SK-N-SH (cell line): ENCODE measurements around the gene PDE2A. TPM values are rescaled to one million over a fixed set of nuclear protein-coding genes. Genes with fewer than 3 reads are reported as not detected.
A peak's percentile ranks its signal among the peaks of the same experiment; 100 is the strongest.

Source experiments
- CTCF ChIA-PET: fragments of 300-600, 350-600 bp; formaldehyde crosslinking; extraction: SDS; loops from one replicate; lab custom pipeline; 2021; lab: Yijun Ruan, JAX
- POLR2A ChIA-PET: fragments of 350-600 bp; sonication (Branson Sonifier 250); formaldehyde crosslinking; extraction: SDS; loops from one replicate; lab custom pipeline; 2020; ENCODE audit warnings: antibody characterized with exemption, inconsistent platforms; lab: Yijun Ruan, JAX
- DNase-seq: peaks from one replicate; pipeline ENCODE4 v3.0.0; 2012
- H2AFZ ChIP-seq: fragments of 200-600 bp; sonication (generic); 2 replicates; pipeline ENCODE4 v1.8.1; 2016; ENCODE audit warnings: antibody characterized with exemption, mild to moderate bottlenecking, low read depth
- H3F3A ChIP-seq: fragments of 200-600 bp; sonication (generic); replicated peaks from 2 replicates; pipeline ENCODE3; 2016; ENCODE audit warnings: antibody characterized with exemption, mild to moderate bottlenecking; ENCODE audit not compliant: insufficient read depth
- H3K27ac ChIP-seq, 2 experiments: fragments of 200-500 bp in 1 of 2; fragments of 200-600 bp in 1 of 2; sonication (Bioruptor generic) in 1 of 2; sonication (generic), shearing (Covaris generic) in 1 of 2; 2 replicates each; pipeline versions ENCODE4 v1.5.1 to v1.6.1; 2014 to 2016; ENCODE audit warnings: low read depth in 2 of 2, inconsistent platforms in 1 of 2, low read length in 1 of 2, mild to moderate bottlenecking in 1 of 2, mixed read lengths in 1 of 2
- H3K27me3 ChIP-seq: fragments of 200-600 bp; sonication (generic), shearing (Covaris generic); 2 replicates; pipeline ENCODE4 v1.6.1; 2016; ENCODE audit warnings: mixed run types; ENCODE audit not compliant: insufficient read depth
- H3K36me3 ChIP-seq, 2 experiments: fragments of 200-500 bp in 1 of 2; fragments of 200-600 bp in 1 of 2; sonication (Bioruptor generic) in 1 of 2; sonication (generic) in 1 of 2; replicated peaks in 1 of 2; 2 replicates each; pipeline versions ENCODE3 to v1.5.1; 2014 to 2016; ENCODE audit warnings: low read length in 1 of 2, mild to moderate bottlenecking in 1 of 2; ENCODE audit not compliant: insufficient read depth in 2 of 2, control insufficient read depth in 1 of 2
- H3K4me1 ChIP-seq, 2 experiments: fragments of 200-500 bp in 1 of 2; fragments of 200-600 bp in 1 of 2; sonication (Bioruptor generic) in 1 of 2; sonication (generic), shearing (Covaris generic) in 1 of 2; 2 replicates each; pipeline versions ENCODE4 v1.5.1 to v1.6.1; 2014 to 2016; ENCODE audit warnings: low read depth in 1 of 2, low read length in 1 of 2, mixed run types in 1 of 2; ENCODE audit not compliant: insufficient read depth in 2 of 2, control insufficient read depth in 1 of 2
- H3K4me2 ChIP-seq: fragments of 200-600 bp; sonication (generic), shearing (Covaris generic); 2 replicates; pipeline ENCODE4 v1.6.1; 2017; ENCODE audit warnings: mixed run types
- H3K4me3 ChIP-seq, 2 experiments: fragments of 200-500 bp in 1 of 2; fragments of 200-600 bp in 1 of 2; sonication (Bioruptor generic) in 1 of 2; sonication (generic), shearing (Covaris generic) in 1 of 2; 2 replicates each; pipeline versions ENCODE4 v1.5.1 to v1.8.1; 2014 to 2016; ENCODE audit warnings: low read depth in 2 of 2, inconsistent platforms in 1 of 2, low read length in 1 of 2, mild to moderate bottlenecking in 1 of 2, mixed read lengths in 1 of 2, moderate library complexity in 1 of 2
- H3K79me2 ChIP-seq: fragments of 200-600 bp; sonication (generic); 2 replicates; pipeline ENCODE4 v1.8.1; 2017; ENCODE audit warnings: mild to moderate bottlenecking; ENCODE audit not compliant: insufficient read depth
- H3K9ac ChIP-seq: fragments of 200-600 bp; sonication (generic); 2 replicates; pipeline ENCODE4 v1.6.1; 2017; ENCODE audit warnings: mixed run types
- H3K9me2 ChIP-seq: fragments of 200-600 bp; sonication (generic); 2 replicates; pipeline ENCODE4 v1.6.1; 2017; ENCODE audit warnings: mixed run types
- H3K9me3 ChIP-seq: fragments of 200-600 bp; sonication (generic); 2 replicates; pipeline ENCODE4 v1.6.1; 2017; ENCODE audit warnings: mixed run types, mild to moderate bottlenecking, moderate library complexity
- H4K20me1 ChIP-seq: fragments of 200-600 bp; sonication (generic); 2 replicates; pipeline ENCODE4 v1.6.1; 2017; ENCODE audit warnings: mild to moderate bottlenecking, mixed run types; ENCODE audit not compliant: insufficient read depth
- CTCF ChIP-seq: fragments of 200-600 bp; sonication (generic); IDR thresholded peaks from 2 replicates; pipeline ENCODE4 v1.6.1; 2017; ENCODE audit warnings: antibody characterized with exemption, mild to moderate bottlenecking, moderate library complexity
- EP300 ChIP-seq, 2 experiments: IDR thresholded peaks; 2 replicates each; pipeline versions ENCODE4 v1.4.0 to v1.6.1; 2012; ENCODE audit warnings: borderline replicate concordance in 1 of 2, low read depth in 1 of 2, low read length in 1 of 2
- GATA2 ChIP-seq: sonication (generic); formaldehyde crosslinking; IDR thresholded peaks from 2 replicates; pipeline ENCODE4 v1.5.0; 2020; ENCODE audit warnings: mild to moderate bottlenecking, missing genetic modification reagents
- JUND ChIP-seq: IDR thresholded peaks from 2 replicates; pipeline ENCODE4 v1.4.0; 2012
- NFIC ChIP-seq: IDR thresholded peaks from 2 replicates; pipeline ENCODE4 v1.4.0; 2012; ENCODE audit warnings: borderline replicate concordance
- POLR2AphosphoS5 ChIP-seq: IDR thresholded peaks from 2 replicates; pipeline ENCODE4 v1.6.1; 2012; ENCODE audit warnings: low read depth, low read length
- RCOR1 ChIP-seq: fragments of 150-350 bp; IDR thresholded peaks from 2 replicates; pipeline ENCODE4 v1.6.1; 2017; ENCODE audit warnings: antibody characterized with exemption, low read length
- REST ChIP-seq: IDR thresholded peaks from 2 replicates; pipeline ENCODE4 v1.6.1; 2012; ENCODE audit warnings: mild to moderate bottlenecking, low read depth, low read length, moderate library complexity
- SMC3 ChIP-seq: IDR thresholded peaks from 2 replicates; pipeline ENCODE4 v1.6.1; 2012; ENCODE audit warnings: low read depth, low read length, improper control_type of control experiment
- ZBTB33 ChIP-seq: IDR thresholded peaks from 2 replicates; pipeline ENCODE4 v1.4.0; 2012; ENCODE audit warnings: low read depth, borderline replicate concordance
- WGBS: methylation state at CpG from one replicate; pipeline ENCODE4 v1.1.6; 2017; ENCODE audit warnings: low lambda C conversion rate; 5-methylcytosine and 5-hydroxymethylcytosine counted together
- polyA plus RNA-seq, 3 experiments: library from polyadenylated mRNA; depleted of rRNA; stranded (reverse); fragments of >200 nt; gene quantifications; 2 replicates each; pipeline ENCODE4 v1.2.3, GENCODE V29; 2012

PDE2A gene
- polyA plus RNA-seq, 1 of the 3 experiments (the other 2 are of a cell fraction) = 0.43 TPM

GRCh38 chr11:72639502-72640375, 34.5 kb downstream of the PDE2A start (continued):
- TF ChIP-seq ZBTB33 (no peak), NFIC (no peak), JUND (no peak), SMC3 (no peak), CTCF (no peak)

- Histone ChIP-seq H3K4me1 (peaks cover 0 to 59% of the 10 kb centered on the region in 2 experiments; a peak in 1 of 4 replicates), H3K9me3 (no peaks in the 10 kb centered on the region), H3K36me3 (no peaks in the 10 kb centered on the region), H3K27ac (no peak overlapping the region; a peak in 1 of 4 replicates), H2AFZ (no peak overlapping the region), H3K9ac (no peak overlapping the region), H3F3A (no peaks in the 10 kb centered on the region), H3K9me2 (no peaks in the 10 kb centered on the region), H3K4me3 (no peak overlapping the region), H4K20me1 (no peaks in the 10 kb centered on the region), H3K27me3 (peaks cover 30% of the 10 kb centered on the region), H3K79me2 (no peaks in the 10 kb centered on the region), H3K4me2 (no peak overlapping the region)
- peak; percentile 68 for DNase-seq
- CTCF ChIA-PET = interaction anchor here (0.6 to 6.6 kb wide), 12 partner anchors 8 to 167 kb away, joined by 3 to 39 read pairs (median 7); no protein-coding TSS in a partner anchor
- 60% methylated on average over 7 of the region's 8 CpGs for WGBS
- POLR2A ChIA-PET = interaction anchor here (0.6 to 2.5 kb wide), 3 partner anchors 9 to 533 kb away, joined by 3 to 11 read pairs (median 5); no protein-coding TSS in a partner anchor
- TF ChIP-seq GATA2 (CRISPR knock-in tag) = 0 out of 2 replicates have a peak, but pooled peaks have one; percentile 47
- no peak for TF ChIP-seq RCOR1
Measured at GRCh38 chr11:72637926-72638325, 36.3 kb downstream of the PDE2A start.

- 64% methylated on average over 2 of the region's 2 CpGs for WGBS
- no peak for DNase-seq
- H3K36me3 ChIP-seq = no peaks in the 10 kb centered on the region
- H3K4me3 ChIP-seq = no peak overlapping the region
- no peak overlapping the region for H2AFZ ChIP-seq
- no peaks in the 10 kb centered on the region for H3F3A ChIP-seq
- ChIA-PET POLR2A (interaction anchor here (1.6 to 2.5 kb wide), 2 partner anchors 8 to 11 kb away, joined by 3 to 11 read pairs; no protein-coding TSS in a partner anchor), CTCF (interaction anchor here (1.1 to 6.6 kb wide), 8 partner anchors 9 to 63 kb away, joined by 3 to 39 read pairs (median 12); no protein-coding TSS in a partner anchor)
- no peak overlapping the region for H3K4me2 ChIP-seq
- H3K4me1 ChIP-seq = peaks cover 0 to 64% of the 10 kb centered on the region in 2 experiments; a peak in 1 of 4 replicates
- H3K27ac ChIP-seq = no peak overlapping the region
- H3K9me3 ChIP-seq = no peaks in the 10 kb centered on the region
- peaks cover 30% of the 10 kb centered on the region for H3K27me3 ChIP-seq
- TF ChIP-seq EP300 (IDR thresholded peaks at IDR 0.05; ENCODE audit: borderline replicate concordance in 1 of 2, low read depth in 1 of 2, low read length in 1 of 2) (no peak), POLR2AphosphoS5 (no peak), REST (no peak)
- no peaks in the 10 kb centered on the region for H3K79me2 ChIP-seq
- H3K9me2 ChIP-seq = no peaks in the 10 kb centered on the region
- no peak overlapping the region for H3K9ac ChIP-seq
- no peaks in the 10 kb centered on the region for H4K20me1 ChIP-seq
Measured at GRCh38 chr11:72637198-72637597, 37.0 kb downstream of the PDE2A start.
